Stimulated activated CD4-positive, alpha-beta T cell treated with anti-CD3 and anti-CD28 coated beads, Interleukin-15, amount 100 ng/mL, for 24 hours (primary cell): ENCODE data around the gene RPL14.
"Not testable (repeated sequence)": the region's sequence is repeated elsewhere in the genome, so short reads cannot be mapped to it uniquely, and the experiment has no call there.

Source experiments
- DNase-seq: peaks from one replicate; pipeline ENCODE4 v3.0.0-alpha.2; 2020

RPL14 gene

DNA sequence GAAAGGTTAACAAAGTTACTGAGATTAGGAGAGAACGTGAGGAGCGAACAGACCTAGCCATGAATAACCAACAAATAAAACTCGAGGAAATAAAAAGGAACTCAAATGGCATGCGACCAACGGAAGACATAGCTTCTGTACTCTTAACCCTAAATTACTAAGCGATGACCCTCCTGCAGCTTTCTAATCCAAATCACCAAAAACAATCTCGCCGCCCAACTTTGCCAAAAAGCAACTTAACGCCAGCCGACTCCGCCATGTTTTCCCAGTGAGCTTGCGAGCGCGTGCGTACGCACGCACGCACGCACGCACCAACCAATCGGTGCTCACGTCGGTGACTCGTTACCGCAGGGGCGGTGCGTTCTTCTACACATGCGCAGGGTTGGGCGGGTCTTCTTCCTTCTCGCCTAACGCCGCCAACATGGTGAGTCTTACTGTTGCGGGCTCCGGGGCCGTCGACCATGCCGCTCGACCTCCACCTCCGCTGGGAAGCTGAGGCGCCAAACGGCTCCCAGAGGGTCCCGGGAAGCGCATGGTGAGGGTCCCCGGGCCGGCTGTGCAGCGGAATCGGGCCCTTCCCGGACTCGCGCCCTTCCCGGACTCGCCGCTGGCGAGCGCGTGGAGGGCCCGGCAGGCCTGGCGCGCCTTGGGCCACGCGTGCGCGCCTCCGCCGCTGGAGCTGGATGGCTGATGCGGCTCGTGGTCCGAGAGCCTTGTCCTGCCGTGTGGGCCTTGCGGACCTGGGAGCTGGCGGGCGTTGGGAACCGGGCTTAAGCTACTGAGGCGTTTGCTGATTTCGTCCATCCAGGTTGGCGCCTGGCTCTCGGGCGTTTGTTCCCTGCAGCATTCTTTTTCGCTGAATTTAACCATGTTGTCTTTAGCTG lies at the start of gene RPL14:
Gene RPL14, plus strand, starts transcription at position 400 of the 884 bp plus-strand sequence. Its CDS starts 133 bp downstream, at position 533.
- peak; percentile 97 for DNase-seq

DNA sequence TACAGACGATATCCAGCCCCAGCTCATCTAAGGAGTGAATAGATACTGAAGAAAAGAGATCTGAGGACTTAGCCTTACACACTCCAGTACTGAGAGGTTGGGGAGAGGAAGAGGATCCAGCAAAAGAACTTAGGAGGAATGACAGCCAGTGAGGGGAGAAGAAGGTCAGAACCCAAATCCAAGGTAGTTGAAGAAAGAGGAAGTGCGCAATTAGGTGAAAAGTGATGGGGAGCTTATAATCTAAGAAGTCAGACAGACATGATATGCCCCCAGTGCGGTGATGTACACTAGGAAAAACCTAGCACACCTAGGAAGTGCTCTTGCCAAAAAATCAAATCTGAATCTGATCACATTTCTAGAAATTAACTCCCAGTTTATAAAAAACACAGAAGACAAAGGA lies 49.5 kb upstream of the RPL14 start:
- DNase-seq = no peak

DNA sequence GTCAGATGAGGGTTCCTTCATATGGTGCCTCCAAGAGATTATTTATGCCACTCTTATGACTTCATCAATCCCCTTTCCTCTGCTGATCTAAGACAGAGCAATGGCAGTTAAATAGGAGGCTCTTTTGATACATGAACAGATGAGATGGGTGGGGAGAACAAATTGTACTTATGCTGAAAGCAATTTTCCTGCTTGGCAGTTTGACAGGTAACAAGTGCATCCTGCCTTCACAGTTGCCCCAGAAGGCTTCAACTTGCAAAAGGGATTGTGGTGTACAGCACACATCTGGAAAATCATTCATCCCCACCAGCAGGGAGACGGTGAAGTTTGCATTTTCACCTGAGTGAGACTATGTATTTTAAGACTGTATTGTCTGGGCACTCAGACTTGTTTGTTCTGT lies 42.9 kb upstream of the RPL14 start:
- DNase-seq = no peak

DNA sequence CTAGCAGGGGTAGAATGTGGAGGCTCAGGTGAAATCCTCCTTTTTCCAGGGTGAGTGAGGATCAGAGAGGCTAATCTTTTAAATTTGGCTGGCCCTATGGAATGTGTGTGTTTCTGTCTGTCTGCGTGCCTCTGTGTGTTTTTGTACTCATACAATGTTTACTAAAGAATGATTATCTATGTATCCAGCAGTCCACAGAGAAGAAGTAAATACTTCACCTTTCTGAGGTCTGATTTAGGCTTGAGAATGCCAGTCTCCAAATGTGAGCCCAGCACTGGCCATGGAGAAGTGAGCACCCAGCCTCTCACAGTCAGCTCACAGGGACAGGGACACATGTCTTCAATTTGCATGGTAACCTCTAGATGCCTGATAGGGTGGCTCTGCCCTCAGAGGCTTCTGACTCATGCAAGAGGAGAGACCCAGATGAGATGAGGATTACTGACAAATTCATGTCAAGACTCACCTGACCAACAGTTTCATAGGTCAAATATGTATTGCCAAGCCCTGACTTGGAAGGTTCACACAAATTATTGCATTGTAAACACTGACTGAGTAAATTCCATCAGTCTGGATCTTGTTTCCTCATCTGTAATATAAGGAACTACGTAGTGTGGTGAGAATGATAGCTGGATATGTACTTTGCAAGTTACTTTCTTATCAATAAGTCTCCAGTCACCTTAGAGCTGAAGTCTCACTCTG lies 39.1 kb upstream of the RPL14 start:
- no peak for DNase-seq

DNA sequence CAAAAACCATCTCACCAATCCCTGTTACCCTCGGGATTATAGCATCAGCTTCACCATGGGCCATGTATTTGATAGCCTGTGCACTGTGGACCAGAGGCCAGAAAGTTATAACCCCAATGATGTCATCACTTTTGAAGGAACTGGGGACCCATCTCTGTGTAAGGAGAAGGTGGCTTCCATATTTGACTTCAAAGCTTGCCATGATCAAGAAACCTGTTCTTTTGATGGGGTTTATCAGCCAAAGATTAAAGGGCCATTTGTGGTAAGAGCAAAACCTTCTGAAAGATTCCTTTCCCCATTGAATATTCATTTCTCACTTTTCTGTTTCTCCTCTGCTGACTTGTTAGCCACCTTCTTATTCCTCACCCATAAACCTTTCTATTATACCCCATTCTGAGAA lies 34.3 kb upstream of the RPL14 start:
- DNase-seq = no peak

DNA sequence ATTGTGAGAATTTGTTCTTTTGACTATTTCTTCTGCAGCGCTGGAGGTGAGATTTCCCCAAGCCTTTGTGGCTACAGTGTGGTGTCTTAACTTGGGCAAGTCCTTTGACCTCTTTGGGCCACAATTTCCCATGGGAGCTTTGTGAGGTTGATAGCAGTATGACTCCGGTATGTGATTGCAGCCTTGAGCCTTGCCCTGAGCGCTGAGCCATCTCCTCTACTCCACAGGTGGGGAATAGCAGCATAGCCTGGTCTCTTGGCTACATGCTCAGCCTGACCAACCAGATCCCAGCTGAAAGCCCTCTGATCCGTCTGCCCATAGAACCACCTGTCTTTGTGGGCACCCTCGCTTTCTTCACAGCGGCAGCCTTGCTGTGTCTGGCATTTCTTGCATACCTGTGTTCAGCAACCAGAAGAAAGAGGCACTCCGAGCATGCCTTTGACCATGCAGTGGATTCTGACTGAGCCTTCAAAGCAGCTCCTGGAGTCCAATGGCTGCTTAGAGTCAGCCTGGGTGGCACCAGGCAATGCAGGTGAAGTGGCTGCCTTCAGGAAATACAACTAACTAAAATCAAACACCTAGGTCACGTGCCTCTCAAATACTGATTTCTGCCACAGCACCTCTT lies 30.0 kb upstream of the RPL14 start:
- no peak for DNase-seq

DNA sequence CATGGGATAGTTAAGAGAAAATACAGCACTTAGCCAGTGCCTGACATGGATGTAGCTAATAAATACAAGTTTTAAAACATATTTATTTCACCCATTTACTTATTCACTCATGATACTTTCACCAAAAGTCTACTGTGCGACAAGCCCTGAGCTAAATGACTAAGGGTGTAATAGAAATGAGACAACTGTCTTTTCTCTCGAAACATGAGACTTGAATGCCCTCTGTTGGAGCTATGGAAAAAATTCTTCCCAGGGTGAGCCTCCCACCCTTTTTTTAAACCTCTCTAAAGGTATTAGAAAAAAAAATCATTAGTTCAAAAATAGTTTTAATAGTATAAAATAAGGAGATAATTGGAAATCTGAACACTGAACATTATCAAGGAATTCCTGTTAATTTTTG lies 24.3 kb upstream of the RPL14 start:
- no peak for DNase-seq

DNA sequence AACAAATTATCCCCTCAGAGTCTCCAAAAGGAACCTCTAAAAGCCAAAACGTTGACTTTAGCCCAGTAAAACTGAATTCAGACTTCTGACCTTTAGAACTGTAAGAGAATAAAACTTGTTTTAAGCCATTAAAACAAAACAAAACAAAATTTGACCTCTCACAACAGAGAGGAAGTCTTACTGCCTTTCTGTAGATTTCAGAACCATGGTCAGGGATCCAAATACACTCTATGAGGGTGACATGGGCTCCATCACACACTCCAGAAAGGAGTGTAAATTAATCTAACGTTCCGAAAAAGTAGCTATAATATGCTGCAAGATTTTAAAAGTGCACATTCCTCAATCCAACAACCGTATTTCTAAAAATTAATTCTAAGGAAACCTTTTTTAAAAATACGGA lies 19.2 kb upstream of the RPL14 start:
- no peak for DNase-seq

DNA sequence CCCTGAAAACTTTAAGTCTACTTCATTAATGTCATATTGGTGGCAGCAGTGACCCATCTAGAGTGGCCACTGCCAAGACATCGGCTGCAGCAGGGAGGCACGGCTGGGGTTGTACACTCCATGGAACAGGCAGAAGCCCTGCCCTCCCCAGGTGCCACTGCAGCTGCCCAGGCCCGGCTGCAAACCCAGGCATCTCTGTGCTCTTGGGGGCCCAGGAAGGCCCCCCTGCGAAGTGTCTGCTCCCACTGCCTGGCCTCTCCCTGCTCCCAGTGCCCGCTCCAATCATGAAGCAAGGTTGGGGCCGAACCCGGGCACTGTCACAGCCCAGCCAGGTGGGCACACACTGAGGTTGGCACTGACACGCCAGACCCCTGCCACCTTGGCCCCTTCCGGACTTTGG lies 12.1 kb upstream of the RPL14 start:
- no peak for DNase-seq

DNA sequence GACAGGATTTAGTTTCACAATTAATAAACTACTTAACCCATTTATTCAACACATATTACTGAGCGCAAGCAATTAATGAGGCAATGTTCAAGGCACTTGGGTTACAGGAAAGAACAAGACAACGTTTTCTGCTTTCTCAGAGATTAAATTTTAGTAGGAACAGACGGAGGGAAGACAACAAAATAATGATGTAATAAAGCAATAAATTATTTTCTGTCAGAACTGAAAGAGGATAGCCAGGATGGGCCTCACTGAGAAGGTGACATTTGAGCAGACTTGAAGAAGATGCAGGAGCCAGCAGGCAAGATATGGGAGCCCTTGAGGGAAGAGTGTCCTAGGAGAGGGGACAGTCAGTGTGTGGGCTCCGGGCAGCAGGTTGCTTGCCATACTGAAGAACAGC lies 11.3 kb upstream of the RPL14 start:
- DNase-seq = no peak

DNA sequence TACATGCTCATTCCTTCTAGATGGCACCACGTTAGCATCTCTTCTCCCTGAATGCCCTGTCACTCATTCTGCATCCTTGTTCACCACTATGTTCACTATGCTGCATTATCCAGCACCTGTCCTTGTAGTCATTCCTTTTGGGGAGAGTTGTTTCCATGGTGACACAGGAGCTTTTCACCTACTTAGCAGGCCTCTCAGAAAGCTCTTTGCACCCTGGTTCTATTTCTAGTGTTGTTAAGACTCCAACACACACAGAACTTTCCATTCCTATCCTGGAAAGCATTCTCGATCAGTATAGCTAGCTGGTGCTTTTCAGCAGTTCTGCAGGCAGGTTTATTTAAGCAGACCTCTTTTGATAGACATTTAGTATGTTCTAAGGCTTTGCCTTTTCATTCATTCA lies 6.7 kb upstream of the RPL14 start:
- no peak for DNase-seq

DNA sequence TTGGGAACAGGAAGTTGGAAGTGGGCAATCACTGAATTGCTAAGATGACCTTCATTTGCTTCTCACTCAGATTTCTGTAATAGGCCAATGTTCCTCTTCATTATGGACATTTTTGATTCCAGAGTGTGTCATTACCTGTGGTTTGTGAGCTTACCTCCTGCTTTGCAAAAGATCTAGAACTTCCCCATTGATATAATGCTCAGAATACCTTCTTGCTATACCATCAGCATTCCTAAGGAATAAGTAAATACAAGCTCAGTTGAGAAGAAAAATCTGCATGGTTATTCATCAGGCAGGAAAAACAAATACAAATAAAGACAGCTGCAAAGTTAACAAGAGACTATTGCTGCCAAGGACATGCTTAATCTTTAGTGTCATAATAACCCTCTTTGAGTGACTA lies 5.6 kb upstream of the RPL14 start:
- DNase-seq = no peak

DNA sequence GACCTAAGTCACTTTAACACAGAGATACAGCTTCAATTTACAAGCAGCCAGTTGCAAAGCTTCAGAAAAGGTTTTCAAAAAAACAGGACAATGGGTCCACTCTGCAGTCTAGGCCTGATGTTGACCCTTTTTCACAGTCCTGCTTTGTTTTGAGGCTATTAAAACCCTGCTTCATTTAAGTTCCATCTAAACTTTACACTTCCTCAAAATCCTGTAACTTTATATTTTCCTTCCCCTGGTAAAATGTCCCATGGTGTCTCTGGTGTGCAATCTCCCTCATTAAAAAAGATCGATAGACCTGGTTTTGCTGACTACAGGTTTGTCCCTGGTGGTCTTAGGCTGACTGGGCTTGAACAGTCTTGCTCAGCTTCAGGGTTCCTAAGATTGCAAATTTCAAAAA lies 5.1 kb upstream of the RPL14 start:
- no peak for DNase-seq

DNA sequence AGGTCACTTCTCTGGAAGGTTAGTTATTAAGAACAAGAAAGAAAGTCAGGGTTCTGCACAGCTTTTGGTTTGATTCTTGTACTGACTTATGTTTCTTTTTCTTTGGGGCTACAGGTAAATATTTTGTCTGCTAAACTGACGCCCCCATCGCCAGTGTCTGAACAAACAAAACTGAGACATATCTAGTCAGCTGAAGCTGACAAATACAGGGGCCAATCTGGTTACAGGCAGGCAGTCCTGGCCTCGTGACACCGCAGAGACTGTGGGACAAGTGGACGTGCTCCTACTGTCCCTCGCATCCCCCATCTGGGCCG lies 4.6 kb upstream of the RPL14 start:
- no peak for DNase-seq

DNA sequence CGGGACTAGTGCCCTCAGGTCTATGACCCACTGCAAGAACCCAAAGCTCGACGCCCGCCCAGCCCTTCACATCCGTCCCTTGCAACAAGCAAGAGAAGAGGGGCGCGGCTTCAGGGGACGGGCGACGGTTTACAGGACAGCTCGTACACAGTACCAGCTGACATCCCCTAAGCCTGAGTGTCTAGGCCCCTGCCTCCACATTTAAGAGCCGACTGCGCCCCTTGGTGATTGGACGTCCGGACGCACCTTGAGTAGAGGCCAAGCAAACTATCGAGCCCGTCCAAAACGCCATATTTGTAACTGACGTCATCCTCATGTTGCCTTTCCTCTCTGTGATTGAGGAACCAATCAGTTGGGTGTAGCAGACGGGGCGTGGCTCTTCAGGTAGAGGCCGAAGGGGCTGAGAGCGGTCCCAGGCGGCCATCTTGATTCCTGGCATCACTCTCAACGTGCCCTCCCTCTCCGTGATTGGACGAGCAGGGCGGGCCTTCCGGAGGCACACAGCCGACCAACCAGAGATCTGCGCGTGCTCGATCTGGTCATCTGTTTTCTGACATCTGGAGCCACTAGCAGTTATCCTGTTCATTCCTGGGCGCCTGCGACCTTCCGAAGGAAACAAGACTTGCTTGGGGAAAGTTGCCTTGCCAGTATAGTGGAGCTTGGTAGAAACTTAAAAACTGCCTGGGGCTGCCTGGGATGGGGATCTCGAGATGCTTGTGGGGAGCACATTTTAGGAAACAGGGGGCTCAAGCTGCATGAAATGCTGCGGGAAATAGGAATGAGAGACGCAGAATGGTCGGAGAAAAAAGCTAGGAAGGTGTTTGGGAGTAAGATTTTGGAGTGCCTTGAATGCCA lies 4.0 kb upstream of the RPL14 start:
- DNase-seq = peak; percentile 98

DNA sequence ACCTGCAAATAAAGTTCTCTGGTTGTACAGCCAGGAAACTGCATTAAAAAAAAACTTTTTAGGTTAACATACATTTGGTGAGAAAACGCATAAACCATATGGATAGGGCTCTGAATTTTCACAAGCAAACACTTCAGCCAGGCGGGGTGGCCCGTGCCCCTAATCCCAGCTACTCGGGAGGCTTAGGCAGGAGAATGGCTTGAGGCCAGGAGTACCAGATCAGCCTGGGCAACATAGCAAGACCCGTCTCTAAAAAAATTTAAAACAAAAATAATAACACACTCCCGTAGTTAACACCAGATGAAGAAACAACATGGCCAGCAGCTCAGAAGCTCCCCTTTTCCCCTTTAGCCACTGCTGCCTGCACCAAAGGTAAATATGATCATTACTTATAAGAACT lies 3.2 kb upstream of the RPL14 start:
- no peak for DNase-seq

DNA sequence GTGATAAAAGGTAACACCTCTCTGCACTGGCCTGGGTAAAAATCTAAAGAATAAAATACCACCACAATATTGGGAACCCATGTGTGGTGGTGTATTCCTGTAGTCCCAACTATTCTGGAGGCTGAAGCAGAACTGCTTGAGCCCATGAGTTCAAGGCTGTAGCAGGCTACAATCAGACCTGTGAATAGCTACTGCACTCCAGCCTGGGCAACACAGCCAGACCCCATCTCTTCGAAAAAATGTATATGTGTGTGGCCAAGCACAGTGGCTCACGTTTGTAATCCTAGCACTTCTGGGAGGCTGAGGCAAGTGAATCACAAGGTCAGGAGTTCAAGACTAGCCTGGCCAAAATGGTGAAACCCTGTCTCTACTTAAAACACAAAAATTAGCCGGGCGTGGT lies 1.8 kb upstream of the RPL14 start:
- DNase-seq = no peak

DNA sequence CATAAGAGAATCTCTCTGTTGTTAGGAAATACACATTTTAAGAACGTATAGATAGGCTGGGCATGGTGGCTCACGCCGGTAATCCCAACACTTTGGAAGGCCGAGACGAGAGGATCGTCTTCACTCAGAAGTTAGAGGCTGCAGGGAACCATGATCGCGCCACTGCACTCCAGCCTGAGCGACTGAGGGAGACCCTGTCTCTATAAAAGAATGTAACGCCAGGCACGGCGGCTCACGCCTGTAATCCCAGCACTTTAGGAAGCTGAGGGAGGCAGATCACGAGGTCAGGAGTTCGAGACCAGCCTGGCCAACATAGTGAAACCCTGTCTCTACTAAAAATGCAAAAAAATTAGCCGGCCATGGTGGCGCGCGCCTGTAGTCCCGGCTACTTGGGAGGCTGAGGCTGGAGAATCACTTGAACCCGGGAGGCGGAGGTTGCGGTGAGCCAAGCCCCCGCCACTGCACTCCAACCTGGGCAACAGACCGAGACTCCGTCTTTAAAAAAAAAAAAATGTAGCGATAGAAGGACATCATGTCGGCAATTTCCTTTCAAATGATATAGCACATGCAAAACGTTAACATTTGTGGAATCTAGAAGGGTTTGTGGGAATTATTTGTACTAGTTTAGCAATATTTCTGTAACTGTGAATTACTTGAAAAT lies 730 bp upstream of the RPL14 start:
- no peak for DNase-seq

DNA sequence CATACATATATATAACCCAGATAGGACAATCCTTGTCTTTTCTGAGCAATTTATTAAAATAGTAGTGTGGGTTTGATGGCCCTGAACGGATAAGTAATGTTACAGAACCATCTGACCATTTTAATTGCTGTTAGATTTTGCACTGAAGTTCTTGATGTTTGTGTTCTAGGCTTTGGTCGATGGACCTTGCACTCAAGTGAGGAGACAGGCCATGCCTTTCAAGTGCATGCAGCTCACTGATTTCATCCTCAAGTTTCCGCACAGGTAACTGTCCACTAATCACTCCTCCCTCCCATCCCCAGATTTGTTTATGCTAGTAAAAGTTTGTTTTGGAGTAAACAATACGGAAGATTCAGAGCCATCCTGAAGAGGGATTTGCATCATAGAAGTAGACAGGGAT lies 1.3 kb downstream of the RPL14 start:
- DNase-seq = no peak

DNA sequence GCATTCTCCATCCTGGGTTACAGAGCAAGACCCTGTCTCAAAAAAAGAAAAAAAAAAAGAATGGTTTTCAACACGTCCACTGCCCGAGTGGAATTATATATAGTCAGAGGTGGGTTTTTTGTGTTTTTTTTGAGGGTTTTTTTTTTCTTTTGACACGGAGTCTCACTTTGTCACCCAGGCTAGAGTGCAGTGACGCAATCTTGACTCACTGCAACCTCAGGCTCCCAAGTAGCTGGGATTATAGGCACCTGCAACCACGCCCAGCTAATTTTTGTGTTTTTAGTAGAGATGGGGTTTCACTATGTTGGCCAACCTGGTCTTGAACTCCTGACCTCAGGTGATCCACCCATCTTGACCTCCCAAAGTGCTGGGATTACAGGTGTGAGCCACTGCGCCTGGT lies 3.3 kb downstream of the RPL14 start:
- not testable (repeated sequence) for DNase-seq

DNA sequence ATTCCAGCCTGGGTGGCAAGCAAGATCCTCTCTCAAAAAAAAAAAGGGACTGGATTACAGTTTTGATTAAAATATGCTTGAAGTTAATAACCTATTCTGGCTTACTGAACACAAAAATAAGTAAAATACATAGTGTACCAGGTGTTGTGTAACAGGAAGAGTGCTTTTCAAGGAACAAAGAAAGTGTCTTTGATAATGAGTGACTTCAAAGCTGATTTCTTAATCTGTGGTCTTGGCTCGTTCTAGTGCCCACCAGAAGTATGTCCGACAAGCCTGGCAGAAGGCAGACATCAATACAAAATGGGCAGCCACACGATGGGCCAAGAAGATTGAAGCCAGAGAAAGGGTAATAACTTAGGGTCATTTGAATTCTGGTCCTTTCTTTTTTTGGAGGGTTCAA lies 4.0 kb downstream of the RPL14 start:
- DNase-seq = no peak

DNA sequence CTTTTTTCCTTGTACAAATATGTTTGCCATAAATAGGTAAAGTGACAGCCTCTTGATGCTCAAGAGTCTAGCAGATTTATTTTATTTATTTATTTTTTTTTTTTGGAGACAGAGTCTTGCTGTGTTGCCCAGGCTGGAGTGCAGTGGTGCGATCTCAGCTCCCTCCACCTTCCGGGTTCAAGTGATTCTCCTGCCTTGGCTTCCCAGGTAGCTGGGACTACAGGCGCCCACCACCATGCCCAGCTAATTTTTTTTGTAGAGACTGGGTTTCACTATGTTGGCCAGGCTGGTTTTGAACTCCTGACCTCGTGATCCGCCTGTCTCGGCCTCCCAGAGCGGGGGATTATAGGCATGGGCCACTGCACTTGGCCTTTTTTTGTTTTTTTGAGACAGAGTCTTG lies 5.7 kb downstream of the RPL14 start:
- not testable (repeated sequence) for DNase-seq

DNA sequence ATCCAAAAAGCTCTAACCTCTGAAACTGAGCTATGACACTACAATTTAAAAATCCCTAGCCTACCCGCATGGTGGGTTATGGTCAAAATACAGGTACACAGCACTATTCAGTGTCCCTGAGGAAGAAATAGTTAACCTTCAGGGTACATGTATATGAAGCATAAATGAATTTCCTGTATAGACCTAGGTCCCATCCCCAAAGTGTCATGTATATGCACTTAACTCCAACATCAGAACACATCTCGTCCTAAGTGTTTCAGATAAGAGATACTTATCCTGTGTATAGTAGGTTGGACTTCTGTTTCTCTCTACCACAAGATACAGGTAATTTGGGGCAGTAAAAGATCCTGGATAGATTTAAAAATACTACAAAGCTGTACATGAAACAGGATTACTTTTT lies 6.4 kb downstream of the RPL14 start:
- no peak for DNase-seq
